GM12892 (cell line): ENCODE results near the gene PRR20D.

Experiments used
- POLR2A ChIP-seq: IDR thresholded peaks from 2 replicates; pipeline ENCODE4 v1.6.1; 2011; ENCODE audit warnings: low read depth, low read length, control low read depth
- POLR2AphosphoS5 ChIP-seq: IDR thresholded peaks from 2 replicates; pipeline ENCODE4 v1.6.1; 2011; ENCODE audit warnings: low read depth, low read length, control low read depth

DNA sequence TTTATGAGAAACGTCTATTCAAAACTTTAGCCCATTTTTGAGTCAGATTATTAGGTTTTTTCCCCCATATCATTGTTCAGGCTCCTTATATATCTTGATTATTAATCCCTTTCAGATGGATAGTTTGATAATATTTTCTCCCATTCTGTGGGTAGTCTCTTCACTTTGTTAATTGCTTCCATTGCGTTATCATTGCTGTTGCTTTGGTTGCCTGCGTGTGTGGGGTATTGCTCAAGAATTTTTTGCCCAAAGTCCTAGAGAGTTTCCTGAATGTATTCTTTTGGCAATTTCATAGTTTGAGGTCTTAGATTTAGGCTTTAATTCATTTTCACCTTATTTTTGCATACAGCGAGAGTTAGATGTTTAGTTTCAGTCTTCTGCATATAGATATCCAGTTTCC is 45.5 kb upstream of the PRR20D start:
- TF ChIP-seq POLR2A (no peak), POLR2AphosphoS5 (no peak)
